Central memory CD8-positive, alpha-beta T cell (primary cell): ENCODE results near the gene MRPS27.

Source experiments
- ATAC-seq: fragments of 150-1000 bp; cut with Tn5 transposase; replicated peaks from 2 replicates; pipeline ENCODE4 v1.10.0; 2022; ENCODE audit warnings: mild to moderate bottlenecking, moderate FRiP score, moderate number of reproducible peaks; ENCODE audit not compliant: poor library complexity, severe bottlenecking; ENCODE audit errors: extremely low read depth
- DNase-seq, 2 donors: peaks; one replicate each; pipeline ENCODE4 v3.0.0; 2021; ENCODE audit warnings: low spot score in 2 of 2
- H3K27ac Mint-ChIP-seq: one replicate; pipeline ENCODE4 v1.8.0; 2022; ENCODE audit warnings: low read depth, mild to moderate bottlenecking, moderate library complexity, mixed read lengths
- H3K27me3 Mint-ChIP-seq: one replicate; pipeline ENCODE4 v1.8.0; 2022; ENCODE audit warnings: mixed read lengths
- H3K36me3 Mint-ChIP-seq: one replicate; pipeline ENCODE4 v1.8.0; 2022; ENCODE audit warnings: mild to moderate bottlenecking, moderate library complexity, mixed read lengths; ENCODE audit not compliant: insufficient read depth
- H3K4me1 Mint-ChIP-seq: one replicate; pipeline ENCODE4 v1.8.0; 2022; ENCODE audit warnings: mixed read lengths
- H3K4me3 Mint-ChIP-seq: one replicate; pipeline ENCODE4 v1.8.0; 2022; ENCODE audit warnings: mild to moderate bottlenecking, moderate library complexity, mixed read lengths
- H3K9me3 Mint-ChIP-seq: one replicate; pipeline ENCODE4 v1.8.0; 2022; ENCODE audit warnings: mixed read lengths

The MRPS27 gene

DNA sequence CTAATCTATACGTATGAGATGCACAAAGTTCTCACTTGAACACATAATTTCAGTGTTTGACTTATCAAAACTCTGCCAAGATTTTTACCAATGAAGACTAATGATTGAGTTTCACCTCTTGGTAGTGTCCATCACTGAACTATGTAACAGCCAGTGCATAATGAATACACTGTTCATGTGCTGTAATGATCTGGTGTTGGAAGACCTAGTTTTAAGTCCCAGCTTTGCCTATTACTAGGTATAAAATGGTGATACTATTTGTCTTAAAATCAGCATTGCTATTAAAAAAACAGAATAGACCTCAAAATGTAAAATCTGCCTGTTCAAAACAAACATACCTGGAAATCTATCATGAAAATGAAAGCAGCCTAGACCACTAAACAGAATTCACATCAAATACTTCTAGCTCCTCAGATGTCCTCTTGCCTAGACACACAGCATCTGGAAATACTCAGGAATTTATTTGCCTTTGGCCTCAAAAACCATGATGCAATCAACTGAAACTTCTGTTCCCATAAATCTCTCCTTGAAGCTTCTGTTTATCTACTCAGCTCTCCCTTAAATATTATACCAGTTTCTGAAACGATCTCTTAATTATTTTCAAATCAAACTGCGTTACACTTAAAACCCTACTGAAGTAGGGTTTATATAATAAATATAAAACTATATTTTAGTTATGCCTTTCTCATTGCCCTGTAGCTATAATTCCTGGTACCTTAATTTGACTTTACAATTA lies 38.1 kb downstream of the MRPS27 start:
- no peaks in the 10 kb centered on the region for H3K9me3 Mint-ChIP-seq
- H3K4me3 Mint-ChIP-seq: no peak overlapping the region
- no peaks in the 10 kb centered on the region for H3K27me3 Mint-ChIP-seq
- DNase-seq: no peak
- no peak for ATAC-seq
- no peak overlapping the region for H3K27ac Mint-ChIP-seq
- peaks cover 11% of the 10 kb centered on the region for H3K36me3 Mint-ChIP-seq
- no peaks in the 10 kb centered on the region for H3K4me1 Mint-ChIP-seq

DNA sequence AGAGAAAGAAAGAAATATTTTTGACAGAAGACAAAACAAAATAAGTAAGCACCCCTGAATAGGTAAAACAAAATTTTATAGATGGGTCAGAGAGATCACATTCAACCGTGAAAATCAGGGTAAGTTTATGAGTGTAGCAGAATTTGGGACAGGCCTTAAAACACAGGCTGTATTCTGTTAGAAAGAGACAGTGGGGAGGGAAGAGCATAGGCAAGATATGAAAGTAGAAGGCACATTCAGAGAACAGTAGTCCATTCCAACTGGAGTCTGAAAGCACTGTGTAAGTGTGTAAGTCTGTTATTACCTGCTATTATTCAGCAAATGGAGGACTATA lies 38.6 kb downstream of the MRPS27 start:
- Mint-ChIP-seq H3K4me1 (peaks cover 2% of the 10 kb centered on the region), H3K4me3 (no peak overlapping the region), H3K36me3 (peaks cover 12% of the 10 kb centered on the region), H3K27ac (no peak overlapping the region), H3K27me3 (no peaks in the 10 kb centered on the region), H3K9me3 (no peaks in the 10 kb centered on the region)
- ATAC-seq: no peak
- no peak for DNase-seq

DNA sequence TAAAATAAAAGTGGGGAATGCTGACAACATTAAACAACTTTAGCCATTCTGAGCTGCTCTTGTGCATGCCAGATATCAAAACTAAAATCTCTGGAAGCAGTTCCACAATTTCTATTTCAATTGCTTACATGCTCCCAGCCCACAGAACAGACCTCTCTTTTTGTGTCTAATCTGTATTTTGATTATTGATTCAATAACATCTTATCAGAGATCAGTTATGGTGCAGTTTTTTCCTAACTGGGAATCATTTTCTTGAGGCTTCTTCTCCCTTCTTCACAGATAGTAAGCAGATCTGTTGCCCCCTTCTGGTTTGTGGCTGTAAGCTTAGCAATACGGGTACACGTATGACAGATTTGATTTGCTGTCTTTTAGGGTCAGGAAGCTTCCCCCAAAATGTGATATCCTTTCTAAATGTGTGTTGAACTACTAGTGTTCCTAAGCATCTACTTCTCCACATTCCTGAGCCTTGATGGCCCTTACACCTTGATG lies 39.4 kb downstream of the MRPS27 start:
- DNase-seq: no peak
- H3K4me1 Mint-ChIP-seq: peaks cover 10% of the 10 kb centered on the region
- peaks cover 14% of the 10 kb centered on the region for H3K36me3 Mint-ChIP-seq
- H3K27ac Mint-ChIP-seq: no peak overlapping the region
- H3K4me3 Mint-ChIP-seq: no peak overlapping the region
- H3K27me3 Mint-ChIP-seq: no peaks in the 10 kb centered on the region
- no peak for ATAC-seq
- no peaks in the 10 kb centered on the region for H3K9me3 Mint-ChIP-seq

DNA sequence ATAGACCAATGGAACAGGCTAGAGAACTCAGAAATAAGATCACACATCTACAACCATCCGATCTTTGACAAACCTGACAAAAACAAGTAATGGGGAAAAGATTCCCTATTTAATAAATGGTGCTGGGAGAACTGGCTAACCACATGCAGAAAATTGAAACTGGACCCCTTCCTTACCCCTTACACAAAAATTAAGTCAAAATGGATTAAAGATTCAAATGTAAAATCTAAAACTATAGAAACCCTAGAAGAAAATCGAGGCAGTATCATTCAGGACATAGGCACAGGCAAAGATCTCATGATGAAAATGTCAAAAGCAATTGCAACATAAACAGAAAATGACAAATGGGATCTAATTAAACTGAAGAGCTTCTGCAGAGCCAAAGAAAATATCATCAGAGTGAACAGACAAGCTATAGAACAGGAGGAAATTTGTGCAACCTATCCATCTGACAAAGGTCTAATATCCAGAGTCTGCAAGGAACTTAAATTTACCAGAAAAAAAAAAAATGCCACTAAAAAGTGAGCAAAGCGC lies 43.8 kb downstream of the MRPS27 start:
- Mint-ChIP-seq H3K4me3 (no peak overlapping the region), H3K9me3 (no peaks in the 10 kb centered on the region), H3K36me3 (peaks cover 13% of the 10 kb centered on the region), H3K4me1 (peaks cover 18% of the 10 kb centered on the region), H3K27ac (no peak overlapping the region), H3K27me3 (no peaks in the 10 kb centered on the region)
- DNase-seq (no peak), ATAC-seq (no peak)

DNA sequence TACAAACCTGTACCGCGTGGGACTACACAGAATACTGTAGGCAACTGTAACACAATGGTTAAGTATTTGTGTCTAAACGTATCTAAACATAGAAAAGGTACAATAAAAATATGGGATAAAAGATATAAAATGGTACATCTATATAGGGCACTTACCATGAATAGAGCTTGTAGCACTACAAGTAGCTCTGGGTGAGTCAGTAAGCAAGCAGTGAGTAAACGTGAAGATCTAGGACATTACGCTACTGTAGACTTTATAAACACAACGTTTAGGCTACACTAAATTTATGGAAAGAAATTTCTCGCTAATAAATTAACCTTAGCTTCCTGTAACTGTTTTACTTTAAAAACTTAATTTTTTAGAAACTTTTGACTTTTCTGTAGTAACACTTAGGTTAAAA lies 46.5 kb downstream of the MRPS27 start:
- Mint-ChIP-seq H3K4me3 (no peak overlapping the region), H3K4me1 (peaks cover 24% of the 10 kb centered on the region), H3K27me3 (no peaks in the 10 kb centered on the region), H3K9me3 (no peaks in the 10 kb centered on the region), H3K36me3 (peaks cover 5% of the 10 kb centered on the region), H3K27ac (no peak overlapping the region)
- no peak for DNase-seq
- no peak for ATAC-seq

DNA sequence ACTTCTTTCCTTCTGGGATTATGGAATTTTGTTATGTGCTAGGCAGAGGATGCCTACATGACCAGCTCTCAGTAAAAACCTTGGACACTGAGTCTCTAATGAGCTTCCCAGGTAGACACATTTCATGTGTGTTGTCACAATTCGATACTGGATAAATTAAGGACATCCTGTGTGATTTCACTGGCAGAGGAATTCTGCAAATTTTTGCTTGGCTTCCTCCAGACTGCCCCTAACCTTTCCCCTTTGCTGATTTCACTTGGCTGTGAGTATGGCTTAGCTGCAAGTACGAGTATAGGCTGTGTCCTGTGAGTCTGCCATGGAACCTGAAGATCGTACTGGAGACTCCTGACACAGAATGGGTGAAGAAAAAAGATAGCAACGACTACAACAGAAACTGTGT lies 47.6 kb downstream of the MRPS27 start:
- Mint-ChIP-seq H3K4me1 (peaks cover 24% of the 10 kb centered on the region), H3K4me3 (no peak overlapping the region), H3K27me3 (no peaks in the 10 kb centered on the region), H3K9me3 (no peaks in the 10 kb centered on the region), H3K27ac (no peak overlapping the region), H3K36me3 (peaks cover 3% of the 10 kb centered on the region)
- ATAC-seq (no peak), DNase-seq (no peak)

DNA sequence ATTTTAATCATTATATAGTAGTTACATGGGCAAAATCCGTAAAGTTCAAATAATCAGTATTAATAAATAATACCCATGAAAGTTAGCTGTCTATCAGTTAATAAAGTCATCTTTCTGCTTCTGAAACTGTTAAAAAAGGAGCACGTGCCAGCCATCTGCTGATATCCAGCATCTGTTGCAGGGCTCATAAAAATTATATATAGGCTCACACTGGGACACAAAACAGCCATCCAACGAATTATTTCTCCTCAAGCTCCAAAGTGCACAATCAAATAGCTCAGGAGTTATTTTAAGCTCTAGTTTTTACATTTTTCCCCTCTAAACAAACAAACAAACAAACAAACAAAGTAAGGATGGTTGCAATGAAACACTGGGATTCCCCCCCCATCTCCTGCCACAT lies 48.3 kb downstream of the MRPS27 start:
- Mint-ChIP-seq H3K36me3 (peaks cover 3% of the 10 kb centered on the region), H3K27me3 (no peaks in the 10 kb centered on the region), H3K27ac (no peak overlapping the region), H3K4me3 (no peak overlapping the region), H3K4me1 (peaks cover 24% of the 10 kb centered on the region), H3K9me3 (no peaks in the 10 kb centered on the region)
- ATAC-seq: no peak
- DNase-seq: no peak

DNA sequence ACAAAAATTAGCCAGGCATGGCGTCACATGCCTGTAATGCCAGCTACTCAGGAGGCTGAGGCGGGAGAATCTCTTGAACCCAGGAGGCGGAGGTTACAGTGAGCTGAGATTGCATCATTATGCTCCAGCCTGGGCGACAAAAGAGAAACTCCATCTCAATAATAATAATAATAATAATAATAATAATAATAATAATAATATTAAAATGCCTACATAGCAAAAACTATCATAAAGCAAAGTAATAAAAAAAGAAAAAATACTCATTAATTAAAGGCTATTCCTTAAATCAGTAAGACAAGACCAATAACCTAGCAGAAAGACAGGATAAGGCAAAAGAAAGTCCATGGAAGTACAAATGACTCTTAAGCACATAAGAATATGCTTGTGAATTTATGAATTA lies 50.0 kb downstream of the MRPS27 start:
- no peak overlapping the region for H3K27ac Mint-ChIP-seq
- DNase-seq (no peak), ATAC-seq (no peak)
- H3K4me3 Mint-ChIP-seq: no peak overlapping the region
- H3K36me3 Mint-ChIP-seq: no peaks in the 10 kb centered on the region
- no peaks in the 10 kb centered on the region for H3K27me3 Mint-ChIP-seq
- no peaks in the 10 kb centered on the region for H3K9me3 Mint-ChIP-seq
- peaks cover 11% of the 10 kb centered on the region for H3K4me1 Mint-ChIP-seq

DNA sequence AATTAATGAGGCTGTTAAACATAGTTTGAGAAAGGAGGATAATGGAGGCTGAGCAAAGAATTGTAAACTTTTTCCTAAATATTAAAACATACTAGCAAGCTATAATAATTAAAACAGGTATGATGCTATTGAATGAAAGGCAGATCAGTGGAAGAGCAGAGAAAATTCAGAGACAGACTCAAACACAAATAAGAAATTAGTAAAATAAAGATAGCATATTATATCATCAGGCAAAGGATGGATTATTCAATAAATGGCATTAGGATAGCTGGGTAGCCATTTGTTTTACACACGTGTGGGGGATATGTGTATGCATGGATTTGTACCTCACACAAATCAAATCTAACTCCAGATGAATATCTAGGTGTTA lies 50.6 kb downstream of the MRPS27 start:
- Mint-ChIP-seq H3K9me3 (no peaks in the 10 kb centered on the region), H3K27ac (no peak overlapping the region), H3K4me3 (no peak overlapping the region), H3K4me1 (peaks cover 6% of the 10 kb centered on the region), H3K27me3 (no peaks in the 10 kb centered on the region), H3K36me3 (peaks cover 2% of the 10 kb centered on the region)
- no peak for ATAC-seq
- DNase-seq: no peak

DNA sequence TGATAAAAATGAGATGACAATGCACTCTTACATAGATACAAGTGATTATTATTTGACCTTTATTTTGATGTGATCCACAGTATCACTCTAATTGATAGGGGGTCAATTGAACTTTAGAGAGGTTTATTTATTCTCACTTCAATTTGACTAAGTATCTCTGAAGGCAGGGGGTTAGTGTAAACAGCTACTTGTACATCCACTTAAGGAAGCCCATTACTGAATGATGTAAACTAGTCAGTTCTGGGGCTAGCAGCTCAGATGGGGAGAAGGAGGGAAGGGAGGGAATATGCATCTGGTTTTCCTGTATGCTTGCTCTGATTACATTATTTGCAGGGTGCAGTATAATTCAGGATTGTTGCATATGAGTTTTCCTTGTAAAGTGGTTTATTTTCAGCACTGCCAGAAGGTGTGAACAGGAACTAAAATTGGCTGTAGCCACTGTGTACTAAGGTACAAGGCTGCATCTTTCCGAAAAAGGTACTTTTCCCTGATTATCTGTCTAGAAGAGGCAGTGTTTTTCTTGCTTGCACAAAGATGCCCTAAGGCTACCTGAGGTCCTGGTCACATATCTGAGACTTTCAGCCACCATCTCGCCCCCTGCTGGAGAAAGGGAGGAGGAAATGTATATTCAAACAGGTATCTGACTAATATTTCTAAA lies 51.2 kb downstream of the MRPS27 start:
- Mint-ChIP-seq H3K9me3 (no peaks in the 10 kb centered on the region), H3K4me3 (no peak overlapping the region), H3K4me1 (peaks cover 6% of the 10 kb centered on the region), H3K27ac (no peak overlapping the region), H3K36me3 (peaks cover 2% of the 10 kb centered on the region), H3K27me3 (no peaks in the 10 kb centered on the region)
- ATAC-seq (no peak), DNase-seq (peak in 1 of 2 donors; percentile 19)

DNA sequence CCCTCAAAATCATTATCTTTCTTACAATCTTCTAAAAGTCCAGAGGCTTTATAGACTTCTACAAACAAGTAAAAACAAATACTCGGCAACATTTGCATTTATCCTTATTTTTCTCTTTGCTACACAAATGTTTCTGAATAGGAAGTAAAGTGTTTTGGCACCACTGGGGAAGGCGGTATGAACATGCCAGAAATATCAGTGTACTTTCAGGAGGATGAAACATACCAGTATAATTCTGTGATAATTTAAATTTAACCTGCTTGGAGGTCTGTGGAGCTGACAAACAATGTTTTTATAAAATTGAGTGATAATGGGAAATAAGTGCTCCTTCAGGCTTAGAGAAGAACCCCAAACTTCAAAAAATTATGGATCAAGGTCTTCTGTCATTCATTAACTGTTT lies 51.8 kb downstream of the MRPS27 start:
- H3K9me3 Mint-ChIP-seq: no peaks in the 10 kb centered on the region
- H3K27ac Mint-ChIP-seq: peak overlapping the region; percentile 16
- H3K36me3 Mint-ChIP-seq: peaks cover 2% of the 10 kb centered on the region
- DNase-seq: no peak
- H3K4me3 Mint-ChIP-seq: no peak overlapping the region
- H3K4me1 Mint-ChIP-seq: peaks cover 9% of the 10 kb centered on the region
- ATAC-seq: no peak
- H3K27me3 Mint-ChIP-seq: no peaks in the 10 kb centered on the region

DNA sequence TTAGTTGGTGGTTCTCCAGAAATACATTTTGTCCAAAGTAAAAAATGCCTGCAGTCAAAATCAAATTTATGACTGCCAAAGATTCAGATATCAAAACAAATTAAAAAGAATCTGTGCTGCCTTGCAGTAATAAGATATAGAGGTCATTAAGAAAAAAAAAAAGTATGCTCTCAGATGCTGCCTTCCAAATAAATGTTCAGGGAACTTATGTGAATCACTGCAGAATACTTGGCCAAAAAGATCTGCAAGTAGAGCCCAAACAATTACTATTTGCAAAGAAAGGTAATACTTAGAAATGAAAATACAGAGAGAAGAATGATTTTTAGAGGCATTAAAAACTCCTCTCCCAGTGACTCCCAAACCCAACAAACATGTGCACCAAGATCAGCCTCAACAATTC lies 52.4 kb downstream of the MRPS27 start:
- peaks cover 14% of the 10 kb centered on the region for H3K4me1 Mint-ChIP-seq
- peak overlapping the region; percentile 16 for H3K27ac Mint-ChIP-seq
- no peaks in the 10 kb centered on the region for H3K9me3 Mint-ChIP-seq
- DNase-seq (no peak), ATAC-seq (no peak)
- no peaks in the 10 kb centered on the region for H3K27me3 Mint-ChIP-seq
- no peak overlapping the region for H3K4me3 Mint-ChIP-seq
- H3K36me3 Mint-ChIP-seq: peaks cover 3% of the 10 kb centered on the region

DNA sequence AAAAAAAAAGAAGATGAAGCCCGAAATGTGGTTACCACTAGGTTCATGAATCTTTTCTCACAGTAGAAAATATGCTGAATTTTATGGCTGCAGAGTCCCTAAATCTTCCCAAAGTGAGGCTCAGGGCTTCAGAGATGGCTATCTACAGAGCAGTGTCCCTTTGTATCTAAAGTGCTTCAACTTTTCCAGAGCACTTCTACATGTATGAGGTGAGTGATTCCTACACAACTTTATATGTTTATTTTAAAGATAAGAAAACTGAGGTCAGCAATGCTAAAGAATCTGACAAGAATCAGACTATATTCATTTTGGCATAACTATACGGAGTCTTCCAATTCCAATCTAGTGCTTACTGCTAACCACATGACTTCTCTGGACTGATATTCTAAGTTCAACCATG lies 53.2 kb downstream of the MRPS27 start:
- peaks cover 22% of the 10 kb centered on the region for H3K4me1 Mint-ChIP-seq
- H3K4me3 Mint-ChIP-seq: no peak overlapping the region
- DNase-seq: no peak
- H3K27ac Mint-ChIP-seq: no peak overlapping the region
- ATAC-seq: no peak
- H3K36me3 Mint-ChIP-seq: peaks cover 3% of the 10 kb centered on the region
- no peaks in the 10 kb centered on the region for H3K9me3 Mint-ChIP-seq
- H3K27me3 Mint-ChIP-seq: no peaks in the 10 kb centered on the region
